Endodermal cell (in vitro differentiated cells): ENCODE results near the gene PTOV1. TPM values are rescaled to one million over a fixed set of nuclear protein-coding genes. Genes with fewer than 3 reads are reported as not detected.

Source experiments
- DNase-seq: peaks from one replicate; pipeline ENCODE4 v3.0.0-alpha.2; 2017
- H3K27ac ChIP-seq: 2 replicates; pipeline ENCODE4 v1.5.1; 2013; ENCODE audit warnings: mild to moderate bottlenecking, low read depth, low read length, moderate library complexity
- H3K27me3 ChIP-seq: 2 replicates; pipeline ENCODE4 v1.6.1; 2013; ENCODE audit warnings: mild to moderate bottlenecking, low read length, moderate library complexity; ENCODE audit not compliant: insufficient read depth, control insufficient read depth, poor library complexity, severe bottlenecking
- H3K36me3 ChIP-seq: 2 replicates; pipeline ENCODE4 v1.7.0; 2013; ENCODE audit warnings: mild to moderate bottlenecking, low read length, moderate library complexity; ENCODE audit not compliant: control insufficient read depth, insufficient read depth
- H3K4me1 ChIP-seq: one replicate; pipeline ENCODE4 v1.7.0; 2013; ENCODE audit warnings: low read length; ENCODE audit not compliant: control insufficient read depth, insufficient read depth
- H3K4me3 ChIP-seq: 2 replicates; pipeline ENCODE4 v1.5.1; 2013; ENCODE audit warnings: mild to moderate bottlenecking, low read length, moderate library complexity
- H3K9ac ChIP-seq: 2 replicates; pipeline ENCODE4 v1.6.1; 2013; ENCODE audit warnings: mild to moderate bottlenecking, low read length, moderate library complexity; ENCODE audit not compliant: poor library complexity, severe bottlenecking; ENCODE audit errors: extremely low read depth
- H3K9me3 ChIP-seq: 2 replicates; pipeline ENCODE4 v1.6.1; 2013; ENCODE audit warnings: mild to moderate bottlenecking, low read length, moderate library complexity; ENCODE audit not compliant: control insufficient read depth
- H3K27ac Mint-ChIP-seq: 2 replicates; pipeline ENCODE4 v1.8.0; 2020; ENCODE audit warnings: mixed read lengths
- H3K27me3 Mint-ChIP-seq: 2 replicates; pipeline ENCODE4 v1.8.0; 2021; ENCODE audit warnings: mild to moderate bottlenecking, mixed read lengths; ENCODE audit not compliant: insufficient read depth
- H3K36me3 Mint-ChIP-seq: 2 replicates; pipeline ENCODE4 v1.8.0; 2020; ENCODE audit warnings: low read depth, mixed read lengths
- H3K4me1 Mint-ChIP-seq: 2 replicates; pipeline ENCODE4 v1.8.0; 2020; ENCODE audit warnings: mixed read lengths
- H3K4me3 Mint-ChIP-seq: 2 replicates; pipeline ENCODE4 v1.8.0; 2020; ENCODE audit warnings: mild to moderate bottlenecking, moderate library complexity, mixed read lengths
- H3K9me3 Mint-ChIP-seq: 2 replicates; pipeline ENCODE4 v1.8.0; 2020; ENCODE audit warnings: mild to moderate bottlenecking, mixed read lengths
- WGBS, 2 experiments: methylation state at CpG; one replicate each; pipeline versions ENCODE4 v1.1.5 to v1.1.7; 2013; ENCODE audit warnings: missing lambda C conversion rate in 2 of 2, mixed read lengths in 1 of 2; ENCODE audit not compliant: insufficient coverage in 1 of 2, insufficient read length in 1 of 2; 5-methylcytosine and 5-hydroxymethylcytosine counted together
- total RNA-seq, 2 donors: library from RNA; stranded (reverse); fragmentation: NEBNext Ultra II Directional in 1 of 2; extraction: Animal tissue kit (Norgen Biotek cat#: 25700) in 1 of 2; gene quantifications; 2 replicates in 1 of 2; 3 replicates in 1 of 2; pipeline ENCODE4 v1.2.1, GENCODE V29; 2021
- TF ChIP-seq, protein P1 (sequence below): fragments of 200-600 bp; sonication (generic); conservative IDR thresholded peaks from 2 replicates; pipeline ENCODE4 v1.5.0; 2021; ENCODE audit warnings: antibody characterized with exemption, mild to moderate bottlenecking

Gene PTOV1
- total RNA-seq, 2 donors from 2014 or later = 279 to 287 TPM

DNA sequence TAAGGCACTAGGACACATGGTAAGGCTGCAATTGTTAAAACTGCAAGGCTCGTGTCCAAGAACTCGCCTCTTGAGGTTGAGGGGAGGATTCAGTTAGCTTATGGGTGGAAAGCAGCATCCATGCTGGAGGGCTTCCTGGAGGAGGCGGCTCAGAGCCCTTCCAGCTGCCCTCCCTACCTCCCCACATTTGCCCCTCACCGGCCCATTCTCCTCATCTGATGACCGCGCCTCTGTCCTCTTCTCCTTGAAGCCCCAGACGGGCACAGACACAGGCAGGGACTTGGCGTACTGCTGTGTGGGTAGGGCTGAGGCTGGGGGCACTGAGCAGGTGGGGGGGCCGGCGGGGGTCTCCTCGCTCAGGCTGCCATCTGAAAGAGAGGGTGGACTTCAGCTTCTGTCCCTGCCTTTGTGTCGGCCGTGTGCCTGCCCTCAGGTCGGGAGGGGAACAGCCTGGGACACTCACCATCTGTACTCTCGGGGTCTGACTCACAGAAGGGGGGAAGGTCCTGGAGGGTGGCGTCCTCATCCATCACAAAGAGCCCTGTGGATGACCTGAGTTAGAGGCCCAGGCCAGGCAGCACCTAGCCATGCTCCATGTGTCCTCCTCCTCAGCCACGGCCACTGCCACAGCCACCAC lies 20.5 kb downstream of the PTOV1 start:
- no peaks in the 10 kb centered on the region for H3K27me3 Mint-ChIP-seq
- H3K4me3 ChIP-seq = no peak overlapping the region
- no peaks in the 10 kb centered on the region for H3K27me3 ChIP-seq
- no peak overlapping the region for H3K4me3 Mint-ChIP-seq
- TF ChIP-seq, protein P1, sequence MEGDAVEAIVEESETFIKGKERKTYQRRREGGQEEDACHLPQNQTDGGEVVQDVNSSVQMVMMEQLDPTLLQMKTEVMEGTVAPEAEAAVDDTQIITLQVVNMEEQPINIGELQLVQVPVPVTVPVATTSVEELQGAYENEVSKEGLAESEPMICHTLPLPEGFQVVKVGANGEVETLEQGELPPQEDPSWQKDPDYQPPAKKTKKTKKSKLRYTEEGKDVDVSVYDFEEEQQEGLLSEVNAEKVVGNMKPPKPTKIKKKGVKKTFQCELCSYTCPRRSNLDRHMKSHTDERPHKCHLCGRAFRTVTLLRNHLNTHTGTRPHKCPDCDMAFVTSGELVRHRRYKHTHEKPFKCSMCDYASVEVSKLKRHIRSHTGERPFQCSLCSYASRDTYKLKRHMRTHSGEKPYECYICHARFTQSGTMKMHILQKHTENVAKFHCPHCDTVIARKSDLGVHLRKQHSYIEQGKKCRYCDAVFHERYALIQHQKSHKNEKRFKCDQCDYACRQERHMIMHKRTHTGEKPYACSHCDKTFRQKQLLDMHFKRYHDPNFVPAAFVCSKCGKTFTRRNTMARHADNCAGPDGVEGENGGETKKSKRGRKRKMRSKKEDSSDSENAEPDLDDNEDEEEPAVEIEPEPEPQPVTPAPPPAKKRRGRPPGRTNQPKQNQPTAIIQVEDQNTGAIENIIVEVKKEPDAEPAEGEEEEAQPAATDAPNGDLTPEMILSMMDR = no peak
- H3K9ac ChIP-seq = no peak overlapping the region
- peaks cover 6% of the 10 kb centered on the region for H3K36me3 ChIP-seq
- H3K36me3 Mint-ChIP-seq = peaks cover 14% of the 10 kb centered on the region
- WGBS, 2 experiments = 86 to 95% methylated on average over 4 to 17 of the region's 17 CpGs
- H3K4me1 ChIP-seq = peaks cover 4% of the 10 kb centered on the region
- no peak overlapping the region for H3K27ac ChIP-seq
- H3K9me3 Mint-ChIP-seq = peaks cover 5% of the 10 kb centered on the region
- H3K4me1 Mint-ChIP-seq = peaks cover 15% of the 10 kb centered on the region
- DNase-seq = no peak
- no peak overlapping the region for H3K27ac Mint-ChIP-seq
- H3K9me3 ChIP-seq = no peaks in the 10 kb centered on the region

DNA sequence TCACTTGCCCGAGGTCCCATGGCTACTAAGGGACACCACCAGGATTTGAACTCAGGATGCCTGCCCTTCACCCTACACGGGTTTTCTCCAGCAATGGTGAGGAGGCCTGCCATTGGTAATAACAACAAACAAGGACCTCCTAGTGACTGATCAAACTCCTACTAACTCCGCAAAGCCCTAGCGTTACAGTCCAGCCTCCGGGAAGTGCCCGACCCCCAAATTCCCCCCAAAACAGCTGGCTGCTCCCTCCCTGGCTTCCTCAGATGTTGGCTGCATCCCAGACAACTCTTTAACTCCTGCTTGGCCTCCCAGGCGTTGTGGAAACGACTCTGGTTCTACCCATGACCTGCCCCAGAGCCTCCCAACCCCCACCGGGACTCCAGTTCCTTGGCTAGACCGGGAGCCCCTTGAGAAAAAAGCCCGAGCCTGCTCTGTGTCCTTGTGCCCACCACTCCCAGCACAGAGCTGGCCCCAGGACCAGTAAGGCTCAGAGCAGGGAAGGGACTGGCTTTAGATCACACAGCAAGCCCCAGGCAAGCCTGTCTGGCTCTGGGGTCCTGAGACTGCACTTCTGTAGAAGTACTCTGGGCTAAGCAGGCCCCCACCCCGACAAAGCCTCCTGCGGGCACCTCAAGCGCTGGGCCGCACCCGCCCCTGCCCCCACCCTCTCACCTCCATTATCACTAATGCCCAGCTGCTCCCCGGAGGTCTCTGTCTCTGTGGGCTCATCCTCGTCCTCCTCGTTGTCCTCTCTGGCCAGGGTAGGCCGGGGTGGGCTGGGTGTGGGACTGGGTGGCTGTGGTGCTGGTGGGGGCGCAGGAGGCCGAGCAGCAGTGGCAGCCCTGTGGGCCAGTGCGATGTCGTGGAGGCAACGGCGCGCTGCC lies 21.5 kb downstream of the PTOV1 start:
- Mint-ChIP-seq H3K27ac (no peak overlapping the region), H3K27me3 (no peaks in the 10 kb centered on the region), H3K4me1 (peaks cover 11% of the 10 kb centered on the region), H3K4me3 (no peak overlapping the region), H3K36me3 (peaks cover 11% of the 10 kb centered on the region), H3K9me3 (peaks cover 5% of the 10 kb centered on the region)
- no peaks in the 10 kb centered on the region for H3K9me3 ChIP-seq
- no peak for DNase-seq
- TF ChIP-seq, protein P1 = no peak
- H3K4me3 ChIP-seq = no peak overlapping the region
- peaks cover 4% of the 10 kb centered on the region for H3K4me1 ChIP-seq
- 93 to 94% methylated on average over 9 to 26 of the region's 27 CpGs for WGBS, 2 experiments
- no peaks in the 10 kb centered on the region for H3K27me3 ChIP-seq
- H3K27ac ChIP-seq = no peak overlapping the region
- peaks cover 6% of the 10 kb centered on the region for H3K36me3 ChIP-seq
- H3K9ac ChIP-seq = no peak overlapping the region

DNA sequence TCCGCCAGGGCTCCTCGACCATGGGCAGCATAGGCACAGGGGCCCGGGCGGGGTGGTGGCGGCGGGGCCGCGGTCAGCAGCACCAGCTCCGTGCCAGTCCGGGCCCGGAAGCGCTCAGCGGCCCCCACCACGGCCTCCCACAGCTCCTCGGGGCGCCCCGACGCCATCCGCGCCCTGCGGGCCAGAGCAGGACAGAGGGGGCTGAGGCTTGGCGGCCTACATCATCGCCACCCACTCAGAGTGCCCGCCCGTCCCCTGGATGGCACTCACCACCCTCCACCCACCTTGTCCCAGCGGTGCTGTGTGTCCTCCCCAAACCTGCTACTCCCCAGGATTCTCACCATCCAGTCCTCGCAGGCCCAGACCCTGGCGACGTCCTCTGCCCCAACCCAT lies 22.2 kb downstream of the PTOV1 start:
- no peaks in the 10 kb centered on the region for H3K9me3 ChIP-seq
- peaks cover 6% of the 10 kb centered on the region for H3K36me3 ChIP-seq
- 95 to 98% methylated on average over 4 to 29 of the region's 29 CpGs for WGBS, 2 experiments
- H3K9me3 Mint-ChIP-seq = peaks cover 3% of the 10 kb centered on the region
- peaks cover 13% of the 10 kb centered on the region for H3K36me3 Mint-ChIP-seq
- H3K4me3 ChIP-seq = no peak overlapping the region
- peaks cover 4% of the 10 kb centered on the region for H3K4me1 ChIP-seq
- peaks cover 11% of the 10 kb centered on the region for H3K4me1 Mint-ChIP-seq
- no peak overlapping the region for H3K27ac ChIP-seq
- DNase-seq = no peak
- TF ChIP-seq, protein P1 = no peak
- no peak overlapping the region for H3K27ac Mint-ChIP-seq
- no peak overlapping the region for H3K4me3 Mint-ChIP-seq
- no peak overlapping the region for H3K9ac ChIP-seq
- no peaks in the 10 kb centered on the region for H3K27me3 Mint-ChIP-seq
- no peaks in the 10 kb centered on the region for H3K27me3 ChIP-seq
